ENCODE data around the gene TEX36. TPM values are rescaled to one million over a fixed set of nuclear protein-coding genes. Genes with fewer than 3 reads are reported as not detected.

TEX36 gene
- polyA plus RNA-seq, 1 of the 3 experiments (the other 2 are of a cell fraction), result not detected

DNA sequence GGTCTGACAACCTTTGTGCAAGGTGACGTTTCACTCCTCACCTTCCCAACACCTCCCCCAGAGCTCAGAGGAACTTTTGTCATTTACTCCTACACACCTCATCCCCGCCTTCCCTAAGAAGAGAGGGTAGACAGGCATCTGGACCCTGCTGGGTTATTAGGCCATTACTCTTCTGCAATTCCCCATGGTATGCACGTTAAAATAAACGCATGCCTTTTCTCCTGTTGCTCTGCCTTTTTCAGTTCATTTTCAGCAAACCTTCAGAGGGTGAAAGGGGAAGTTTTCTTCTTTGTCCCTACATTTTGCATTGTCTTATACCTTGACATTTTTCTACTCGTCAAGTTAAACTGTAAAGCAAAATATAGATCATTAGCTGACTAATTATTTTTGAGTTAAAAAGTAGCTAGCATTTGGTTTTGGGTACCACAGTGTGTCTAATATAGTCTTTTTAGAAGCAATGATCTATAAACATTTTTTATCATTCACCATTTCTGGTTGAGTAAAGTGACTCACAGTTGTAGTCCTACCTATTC lies 26.1 kb upstream of the TEX36 start:
- no peak for DNase-seq
- H3K36me3 ChIP-seq (replicated peaks in 1 of 2; ENCODE audit: control insufficient read depth in 1 of 2, insufficient read depth in 2 of 2, low read length in 1 of 2), result no peaks in the 10 kb centered on the region
- H3K4me2 ChIP-seq, result no peak overlapping the region
- no peaks in the 10 kb centered on the region for H3K27me3 ChIP-seq (ENCODE audit: insufficient read depth)
- H3K9me2 ChIP-seq, result no peaks in the 10 kb centered on the region
- no peak for TF ChIP-seq POLR2AphosphoS5 (IDR thresholded peaks at IDR 0.05; ENCODE audit: low read depth, low read length)
- no peak for TF ChIP-seq PBX3 (IDR thresholded peaks at IDR 0.05)
- TF ChIP-seq RFX5 (IDR thresholded peaks at IDR 0.05; ENCODE audit: low read length), result no peak
- no peak for TF ChIP-seq REST (IDR thresholded peaks at IDR 0.05; ENCODE audit: low read depth, low read length)
- TF ChIP-seq RAD21 (IDR thresholded peaks at IDR 0.05; ENCODE audit: low read length), result no peak
- TF ChIP-seq, protein P1, sequence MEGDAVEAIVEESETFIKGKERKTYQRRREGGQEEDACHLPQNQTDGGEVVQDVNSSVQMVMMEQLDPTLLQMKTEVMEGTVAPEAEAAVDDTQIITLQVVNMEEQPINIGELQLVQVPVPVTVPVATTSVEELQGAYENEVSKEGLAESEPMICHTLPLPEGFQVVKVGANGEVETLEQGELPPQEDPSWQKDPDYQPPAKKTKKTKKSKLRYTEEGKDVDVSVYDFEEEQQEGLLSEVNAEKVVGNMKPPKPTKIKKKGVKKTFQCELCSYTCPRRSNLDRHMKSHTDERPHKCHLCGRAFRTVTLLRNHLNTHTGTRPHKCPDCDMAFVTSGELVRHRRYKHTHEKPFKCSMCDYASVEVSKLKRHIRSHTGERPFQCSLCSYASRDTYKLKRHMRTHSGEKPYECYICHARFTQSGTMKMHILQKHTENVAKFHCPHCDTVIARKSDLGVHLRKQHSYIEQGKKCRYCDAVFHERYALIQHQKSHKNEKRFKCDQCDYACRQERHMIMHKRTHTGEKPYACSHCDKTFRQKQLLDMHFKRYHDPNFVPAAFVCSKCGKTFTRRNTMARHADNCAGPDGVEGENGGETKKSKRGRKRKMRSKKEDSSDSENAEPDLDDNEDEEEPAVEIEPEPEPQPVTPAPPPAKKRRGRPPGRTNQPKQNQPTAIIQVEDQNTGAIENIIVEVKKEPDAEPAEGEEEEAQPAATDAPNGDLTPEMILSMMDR (IDR thresholded peaks at IDR 0.05), result no peak
- no peak for TF ChIP-seq GABPA (IDR thresholded peaks at IDR 0.05; ENCODE audit: low read depth)
- no peak for TF ChIP-seq ZBTB33 (IDR thresholded peaks at IDR 0.05; ENCODE audit: borderline replicate concordance, low read depth)
- TF ChIP-seq FOSL2 (IDR thresholded peaks at IDR 0.05; ENCODE audit: borderline replicate concordance, low read depth), result no peak
- H3K4me1 ChIP-seq (ENCODE audit: control insufficient read depth in 1 of 2, insufficient read depth in 2 of 2, low read depth in 1 of 2, low read length in 1 of 2), result peaks cover 0 to 2% of the 10 kb centered on the region in 2 experiments; a peak in 1 of 4 replicates
- H3K27ac ChIP-seq (ENCODE audit: low read depth in 2 of 2, low read length in 1 of 2), result no peak overlapping the region
- ChIA-PET CTCF (interaction anchor here (0.7 kb wide), 1 partner anchor 15 kb away, joined by 3 read pairs; no protein-coding TSS in a partner anchor), POLR2A (interaction anchor here (1.4 kb wide), 1 partner anchor 10 kb away, joined by 5 read pairs; the partner anchor contains the start of gene EDRF1)
- no peak overlapping the region for H3K9ac ChIP-seq
- 78% methylated on average over 5 of the region's 5 CpGs for WGBS (ENCODE audit: low lambda C conversion rate)
- no peak overlapping the region for H2AFZ ChIP-seq (ENCODE audit: low read depth)
- no peaks in the 10 kb centered on the region for H3F3A ChIP-seq (replicated peaks; ENCODE audit: insufficient read depth)
- H3K9me3 ChIP-seq, result no peaks in the 10 kb centered on the region
- no peaks in the 10 kb centered on the region for H4K20me1 ChIP-seq (ENCODE audit: insufficient read depth)
- H3K4me3 ChIP-seq (ENCODE audit: low read depth in 2 of 2, low read length in 1 of 2), result no peak overlapping the region
- no peaks in the 10 kb centered on the region for H3K79me2 ChIP-seq (ENCODE audit: insufficient read depth)
